ENCODE data around the gene LSM14A.
A peak's percentile ranks its signal among the peaks of the same experiment; 100 is the strongest.
"Not testable (repeated sequence)": the region's sequence is repeated elsewhere in the genome, so short reads cannot be mapped to it uniquely, and the experiment has no call there.

The LSM14A gene

DNA sequence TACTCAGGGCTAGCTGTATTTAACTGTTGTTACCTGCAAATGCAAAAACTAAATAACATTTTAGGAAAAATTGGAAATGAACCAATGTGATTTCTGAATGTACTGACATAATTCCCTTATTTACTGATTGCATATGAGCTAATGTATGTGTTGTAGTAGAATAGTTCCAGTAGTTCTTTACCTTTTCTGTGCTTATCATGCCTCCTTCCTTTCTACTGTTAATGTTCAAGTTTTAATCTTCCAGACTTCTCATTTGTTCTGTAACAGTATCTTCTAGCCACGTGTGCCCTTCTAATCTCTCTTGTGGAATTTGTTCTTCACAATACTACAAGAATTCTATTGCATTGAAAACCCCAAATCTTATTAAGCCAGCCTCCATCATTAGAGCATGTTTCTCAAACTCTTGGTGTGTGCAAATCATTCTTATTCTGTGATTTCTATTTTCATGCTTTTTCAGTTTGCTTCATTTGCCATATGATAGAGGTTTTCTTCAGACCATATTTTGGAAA is 17.7 kb downstream of the LSM14A start:
- DNase-seq (ENCODE audit: low read depth in 2 of 2): no peak

GRCh38 chr19:34191355-34191962 is 19.2 kb downstream of the LSM14A start:
- DNase-seq (ENCODE audit: low read depth in 2 of 2): no peak

- no peak for DNase-seq (ENCODE audit: low read depth in 2 of 2)
Measured at GRCh38 chr19:34193439-34193838, 21.1 kb downstream of the LSM14A start.

DNA sequence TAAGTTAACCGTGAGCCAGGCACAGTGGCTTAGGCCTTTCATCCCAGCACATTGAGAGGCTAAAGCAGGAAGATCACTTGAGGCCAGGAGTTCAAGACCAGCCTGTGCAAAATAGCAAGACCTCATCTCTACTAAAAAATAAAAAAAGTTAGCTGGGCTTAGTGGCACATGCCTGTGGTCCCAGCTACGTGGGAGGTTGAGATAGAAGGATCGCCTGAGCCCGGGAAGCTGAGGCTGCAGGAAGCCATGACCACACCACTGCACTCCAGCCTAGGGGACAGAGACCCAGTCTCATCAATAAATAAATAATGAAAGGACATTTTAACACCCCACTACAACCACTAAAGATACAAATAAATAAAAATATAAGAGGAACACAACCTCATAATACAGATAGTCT is 21.6 kb downstream of the LSM14A start:
- no peak for DNase-seq (ENCODE audit: low read depth in 2 of 2)

- no peak for DNase-seq (ENCODE audit: low read depth in 2 of 2)
Measured at GRCh38 chr19:34201133-34201532, 28.8 kb downstream of the LSM14A start.

DNA sequence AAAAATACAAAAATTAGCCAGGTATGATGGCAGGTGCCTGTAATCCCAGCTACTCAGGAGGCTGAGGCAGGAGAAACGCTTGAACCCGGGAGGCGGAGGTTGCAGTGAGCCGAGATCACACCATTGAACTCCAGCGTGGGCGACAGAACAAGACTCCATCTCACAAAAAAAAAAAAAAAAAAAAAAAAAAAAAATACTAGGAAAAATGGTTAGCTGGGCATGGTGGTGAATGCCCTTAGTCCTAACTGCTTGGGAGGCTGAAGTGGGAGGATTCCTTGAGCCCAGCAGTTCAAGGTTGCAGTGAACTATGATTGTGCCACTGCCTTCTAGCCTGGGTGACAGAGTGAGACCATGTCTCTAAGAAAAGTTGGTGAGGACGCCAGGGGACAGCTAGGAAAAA is 33.0 kb downstream of the LSM14A start:
- not testable (repeated sequence) for DNase-seq (ENCODE audit: low read depth in 2 of 2)

GRCh38 chr19:34208291-34208884 is 36.1 kb downstream of the LSM14A start:
- DNase-seq (ENCODE audit: low read depth in 2 of 2): no peak

DNA sequence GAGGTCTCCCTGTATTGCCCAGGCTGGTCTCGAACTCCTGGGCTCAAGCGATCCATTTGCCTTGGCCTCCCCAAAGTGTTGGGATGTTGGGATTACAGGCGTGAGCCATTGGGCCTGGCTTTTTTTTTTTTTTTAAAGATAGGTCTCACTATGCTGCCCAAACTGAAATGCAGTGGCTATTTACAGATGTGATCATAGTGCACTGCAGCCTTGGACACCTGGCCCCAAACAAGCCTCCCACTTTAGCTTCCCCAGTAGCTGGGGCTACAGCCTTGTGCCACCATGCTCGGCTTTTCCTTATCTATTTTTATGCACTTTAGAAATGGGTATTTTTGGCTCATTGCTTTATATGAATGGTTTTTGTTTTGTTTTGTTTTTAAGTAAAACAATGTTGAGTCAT is 37.4 kb downstream of the LSM14A start:
- DNase-seq (ENCODE audit: low read depth in 2 of 2): no peak

GRCh38 chr19:34213283-34213682 is 41.0 kb downstream of the LSM14A start:
- DNase-seq (ENCODE audit: low read depth in 2 of 2): no peak

DNA sequence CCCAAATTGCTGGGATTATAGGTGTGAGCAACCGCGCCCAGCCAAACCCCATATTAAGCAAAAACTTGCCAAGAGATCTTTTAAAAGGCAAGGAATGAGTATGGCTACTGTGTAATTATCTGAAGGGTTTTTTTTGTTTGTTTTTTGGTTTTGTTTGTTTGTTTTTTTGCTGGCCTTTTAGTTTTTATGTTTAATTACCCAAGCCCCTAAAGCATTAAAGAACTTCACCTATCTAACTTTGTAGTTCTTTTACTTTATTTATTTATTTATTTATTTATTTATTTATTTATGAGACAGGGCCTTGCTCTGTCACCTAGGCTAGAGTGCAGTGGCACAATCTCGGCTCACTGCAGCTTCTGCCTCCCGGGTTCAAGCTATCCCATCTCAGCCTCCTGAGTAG is 41.7 kb downstream of the LSM14A start:
- DNase-seq (ENCODE audit: low read depth in 2 of 2): no peak

DNA sequence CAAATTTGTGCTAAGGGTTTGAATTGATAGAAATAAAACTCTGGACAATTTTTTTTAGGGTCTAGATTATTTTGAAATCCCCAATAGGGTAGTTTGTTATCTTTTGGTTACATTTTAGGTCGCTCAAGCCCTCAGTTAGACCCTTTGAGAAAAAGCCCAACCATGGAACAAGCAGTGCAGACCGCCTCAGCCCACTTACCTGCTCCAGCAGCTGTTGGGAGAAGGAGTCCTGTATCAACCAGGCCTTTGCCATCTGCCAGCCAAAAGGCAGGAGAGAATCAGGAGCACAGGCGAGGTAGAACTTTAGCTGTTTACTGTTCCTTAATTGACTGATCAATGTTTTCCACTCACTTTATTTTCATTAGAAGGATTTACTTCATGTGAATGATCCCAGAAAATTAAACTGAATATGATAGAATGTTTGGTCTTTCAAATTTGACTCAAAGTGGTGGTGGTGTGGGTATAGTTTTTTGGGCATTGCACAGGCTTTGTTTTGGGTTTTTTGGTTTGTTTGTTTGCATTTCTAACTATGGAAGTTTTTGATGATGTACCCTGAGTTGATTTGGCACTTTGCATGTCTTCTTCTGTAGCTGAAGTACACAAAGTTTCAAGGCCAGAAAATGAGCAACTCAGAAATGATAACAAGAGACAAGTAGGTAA is 42.8 kb downstream of the LSM14A start:
- no peak for DNase-seq (ENCODE audit: low read depth in 2 of 2)

DNA sequence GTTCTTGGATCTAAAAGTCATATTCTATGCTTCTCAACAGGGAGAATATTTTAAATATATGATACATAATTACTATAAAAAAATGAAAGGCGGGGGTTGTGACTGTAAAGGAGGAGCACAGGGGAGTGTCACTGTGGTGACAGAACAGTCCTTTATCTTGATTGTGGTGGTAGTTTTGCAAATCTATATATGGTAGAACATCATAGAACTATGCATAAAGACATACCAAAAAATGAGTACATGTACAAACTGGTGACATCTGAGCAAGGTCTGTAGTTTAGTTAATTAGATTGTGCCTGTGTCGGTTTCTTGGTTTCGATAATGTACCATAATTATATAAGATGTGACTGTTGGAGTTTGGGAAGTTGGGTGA is 43.3 kb downstream of the LSM14A start:
- no peak for DNase-seq (ENCODE audit: low read depth in 2 of 2)

DNA sequence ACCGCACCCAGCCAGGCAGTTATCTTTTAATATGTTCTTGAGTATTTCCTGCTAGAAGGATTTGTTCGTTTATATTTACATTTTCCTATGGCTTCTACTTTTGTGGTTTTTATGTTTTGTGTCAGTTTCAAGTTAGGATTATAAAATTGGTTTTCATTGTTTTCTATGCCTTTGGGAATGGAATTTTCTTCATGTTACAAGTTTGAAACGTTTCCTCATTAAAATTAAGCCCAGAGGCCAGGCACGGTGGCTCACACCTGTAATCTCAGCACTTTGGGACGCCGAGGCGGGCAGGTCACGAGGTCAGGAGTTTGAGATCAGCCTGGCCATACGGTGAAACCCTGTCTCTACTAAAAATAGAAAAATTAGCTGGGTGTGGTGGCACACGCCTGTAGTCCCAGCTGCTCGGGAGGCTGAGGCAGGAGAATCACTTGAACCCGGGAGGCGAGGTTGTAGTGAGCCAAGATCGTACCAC is 44.5 kb downstream of the LSM14A start:
- not testable (repeated sequence) for DNase-seq (ENCODE audit: low read depth in 2 of 2)

- peak in 1 of 2 donors; percentile 43 for DNase-seq (ENCODE audit: low read depth in 2 of 2)
Measured at GRCh38 chr19:34217952-34218817, 45.9 kb downstream of the LSM14A start.

DNA sequence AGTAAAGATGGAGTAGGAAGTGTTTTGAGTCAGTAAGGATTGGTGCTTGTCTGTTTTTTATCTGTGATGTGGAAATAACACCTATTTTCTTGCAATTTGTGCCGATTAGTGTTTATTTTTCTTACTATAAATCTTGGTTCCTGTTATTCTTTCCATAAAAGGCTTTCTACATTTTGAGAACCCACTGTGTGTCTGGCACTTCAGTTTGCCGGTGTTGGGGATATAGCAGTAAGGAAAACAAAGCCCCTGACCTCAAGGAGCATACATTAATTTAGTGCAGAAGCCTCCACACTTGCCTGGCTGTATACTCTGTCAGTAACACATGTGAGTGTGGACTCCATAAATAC is 46.5 kb downstream of the LSM14A start:
- no peak for DNase-seq (ENCODE audit: low read depth in 2 of 2)

DNA sequence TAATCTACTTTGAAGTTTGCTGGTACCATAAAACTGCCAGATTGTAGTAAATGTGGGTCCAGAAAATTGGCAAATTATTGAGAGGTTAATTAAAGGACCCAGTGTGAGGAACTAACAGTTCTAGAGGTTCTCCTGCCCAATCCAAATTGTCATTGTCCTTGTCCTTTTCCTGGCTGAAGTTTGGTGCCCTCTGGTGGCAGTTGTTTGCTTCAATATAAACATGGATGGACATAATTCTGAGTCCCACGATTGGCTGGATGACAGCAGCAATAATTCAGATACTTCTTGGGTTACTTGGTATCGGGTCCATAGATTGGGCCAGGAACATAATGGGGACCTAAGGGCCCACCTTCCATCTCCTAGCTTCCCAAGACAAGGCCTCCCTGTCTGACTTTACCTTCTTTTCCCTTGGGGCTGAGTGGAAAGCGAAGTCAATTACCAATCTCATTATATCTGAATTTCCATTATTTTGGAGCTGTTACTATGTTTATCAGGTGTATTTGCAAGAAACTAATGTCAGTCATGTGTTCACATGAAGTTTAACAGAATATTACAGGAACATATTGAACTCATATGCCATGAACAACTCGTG is 48.3 kb downstream of the LSM14A start:
- peak; percentile 40 to 46 for DNase-seq (ENCODE audit: low read depth in 2 of 2)

GRCh38 chr19:34222386-34222785 is 50.1 kb downstream of the LSM14A start:
- no peak for DNase-seq (ENCODE audit: low read depth in 2 of 2)

DNA sequence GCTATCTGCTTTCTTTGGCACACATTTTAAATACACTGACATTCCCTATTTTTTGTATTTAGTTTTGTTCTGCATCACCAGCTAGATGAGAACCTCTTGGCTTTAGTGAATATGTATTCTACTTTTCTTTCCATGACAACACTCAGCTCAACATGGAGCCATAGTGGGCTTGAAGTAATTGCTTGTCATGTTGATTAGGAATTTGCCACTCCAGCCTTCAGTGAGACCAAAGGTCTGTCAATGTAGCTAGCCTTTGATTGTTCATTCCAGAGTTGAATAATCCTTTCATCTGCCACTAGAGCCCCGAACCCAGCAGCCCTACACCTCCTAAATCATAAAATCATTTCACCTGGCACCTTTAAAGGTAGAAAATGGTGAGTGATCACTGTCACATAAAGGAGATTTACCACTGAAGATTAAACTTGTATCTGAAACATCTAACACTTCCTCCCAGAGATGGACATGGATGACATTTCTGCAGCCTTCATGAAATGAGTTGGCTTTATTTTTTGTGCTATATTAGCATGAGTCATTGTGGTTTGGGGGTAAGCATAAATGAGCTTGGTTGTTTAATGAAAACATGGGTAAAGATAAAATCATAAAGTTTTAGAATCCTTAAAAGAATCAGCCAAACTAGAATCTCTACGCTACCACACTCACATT is 52.8 kb downstream of the LSM14A start:
- no peak for DNase-seq (ENCODE audit: low read depth in 2 of 2)

DNA sequence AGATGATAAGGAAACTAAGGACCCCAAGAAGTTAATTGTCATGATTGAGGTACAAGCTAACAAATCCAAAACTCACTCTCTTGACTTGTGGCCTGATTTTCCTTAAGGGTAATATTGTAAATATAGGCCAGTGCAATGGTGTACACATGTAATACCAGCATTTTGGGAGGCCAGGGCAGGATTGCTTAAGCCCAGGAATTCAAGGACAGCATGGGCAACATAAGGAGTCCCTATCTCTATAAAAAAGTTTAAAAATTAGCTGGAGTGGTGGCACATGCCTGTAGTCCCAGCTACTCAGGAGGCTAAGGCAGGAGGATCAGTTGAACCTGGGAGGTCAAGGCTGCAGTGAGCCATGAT is 53.3 kb downstream of the LSM14A start:
- DNase-seq (ENCODE audit: low read depth in 2 of 2): no peak

GRCh38 chr19:34226036-34226435 is 53.7 kb downstream of the LSM14A start:
- DNase-seq (ENCODE audit: low read depth in 2 of 2): no peak

- DNase-seq (ENCODE audit: low read depth in 2 of 2): no peak
Measured at GRCh38 chr19:34228347-34228746, 56.0 kb downstream of the LSM14A start.
